Posterior vena cava (tissue), 2 donors: Measurements from ENCODE around the gene CEBPA. TPM values are rescaled to one million over a fixed set of nuclear protein-coding genes. Genes with fewer than 3 reads are reported as not detected.

Source experiments
- DNase-seq: peaks from one replicate; pipeline ENCODE4 v3.0.0-alpha.2; 2020; ENCODE audit warnings: low spot score
- intact Hi-C, 2 donors: fragments of 100-400 bp; cut with DNase I; formaldehyde crosslinking; loops; one replicate each; pipeline versions ENCODE4 v1.14.1 to v1.14.2; 2022 to 2023
- total RNA-seq, 2 donors: library from RNA; stranded (reverse); fragmentation: NEBNext Ultra II Directional; extraction: Animal tissue kit (Norgen Biotek cat#: 25700); gene quantifications; one replicate each; pipeline ENCODE4 v1.2.1, GENCODE V29; 2021
- donor health status: DM: yes; HTN: yes; CAD: no.
- donor health status: DM: yes; HTN: yes; CAD: no.

CEBPA gene
- total RNA-seq, 2 donors from 2014 or later = 6.3 to 8.0 TPM

- DNase-seq = no peak
- intact Hi-C loops = loop anchor here in 1 of 2 donors (5.0 kb wide), 2 partner anchors 68 to 88 kb away; partner anchors contain the start of gene CEBPG
These were observed 1.5 kb upstream of the CEBPA start for GRCh38 chr19:33303791-33304345.

- peak; percentile 87 for DNase-seq
- intact Hi-C loops = loop anchor here in 1 of 2 donors (5.0 kb wide), 2 partner anchors 69 to 89 kb away; partner anchors contain the start of gene CEBPG
These were observed 848 bp upstream of the CEBPA start for GRCh38 chr19:33302974-33303790.

GRCh38 chr19:33301900-33302174 lies 497 bp downstream of the CEBPA start:
- DNase-seq = no peak
- intact Hi-C loops = loop anchor here in 1 of 2 donors (5.0 kb wide), 2 partner anchors 70 to 90 kb away; partner anchors contain the start of gene CEBPG

GRCh38 chr19:33301144-33301899 lies 1.0 kb downstream of the CEBPA start:
- DNase-seq = peak; percentile 85
- intact Hi-C loops = loop anchor here in 1 of 2 donors (5.0 kb wide), 2 partner anchors 71 to 91 kb away; partner anchors contain the start of gene CEBPG

- intact Hi-C loops = loop anchor here in 1 of 2 donors (5.0 kb wide), 2 partner anchors 71 to 91 kb away; partner anchors contain the start of gene CEBPG
- no peak for DNase-seq
These were observed 1.5 kb downstream of the CEBPA start for GRCh38 chr19:33300894-33301143.

- intact Hi-C loops = loop anchor here in 1 of 2 donors (5.0 kb wide), 2 partner anchors 72 to 92 kb away; partner anchors contain the start of gene CEBPG
- peak; percentile 80 for DNase-seq
These were observed 2.1 kb downstream of the CEBPA start for GRCh38 chr19:33300009-33300893.

- peak; percentile 48 for DNase-seq
- intact Hi-C loops = loop anchor here in 1 of 2 donors (10.0 kb wide), 1 partner anchor 96 kb away; no protein-coding TSS in a partner anchor
These were observed 3.2 kb downstream of the CEBPA start for GRCh38 chr19:33299051-33299688.

GRCh38 chr19:33298146-33298911 lies 4.0 kb downstream of the CEBPA start:
- peak; percentile 80 for DNase-seq
- intact Hi-C loops = loop anchor here in 1 of 2 donors (10.0 kb wide), 1 partner anchor 96 kb away; no protein-coding TSS in a partner anchor

- intact Hi-C loops = loop anchor here in 1 of 2 donors (10.0 kb wide), 1 partner anchor 97 kb away; no protein-coding TSS in a partner anchor
- DNase-seq = peak; percentile 59
These were observed 4.8 kb downstream of the CEBPA start for GRCh38 chr19:33297401-33298145.

- DNase-seq = peak; percentile 79
- intact Hi-C loops = loop anchor here in 1 of 2 donors (10.0 kb wide), 1 partner anchor 98 kb away; no protein-coding TSS in a partner anchor
These were observed 5.8 kb downstream of the CEBPA start for GRCh38 chr19:33296488-33296971.

GRCh38 chr19:33295621-33296487 lies 6.5 kb downstream of the CEBPA start:
- intact Hi-C loops = loop anchor here in 1 of 2 donors (10.0 kb wide), 1 partner anchor 99 kb away; no protein-coding TSS in a partner anchor
- DNase-seq = peak; percentile 53

- intact Hi-C loops = loop anchor here in 1 of 2 donors (10.0 kb wide), 1 partner anchor 100 kb away; no protein-coding TSS in a partner anchor
- DNase-seq = peak; percentile 32
These were observed 7.3 kb downstream of the CEBPA start for GRCh38 chr19:33295046-33295445.

- DNase-seq = peak; percentile 38
- intact Hi-C loops = loop anchor here in 1 of 2 donors (10.0 kb wide), 1 partner anchor 101 kb away; no protein-coding TSS in a partner anchor
These were observed 8.1 kb downstream of the CEBPA start for GRCh38 chr19:33294058-33294798.

GRCh38 chr19:33293255-33294057 lies 8.9 kb downstream of the CEBPA start:
- DNase-seq = no peak
- intact Hi-C loops = loop anchor here in 1 of 2 donors (10.0 kb wide), 1 partner anchor 101 kb away; no protein-coding TSS in a partner anchor
